ENCODE measurements around the gene LRP11.
"Not testable (repeated sequence)": the region's sequence is repeated elsewhere in the genome, so short reads cannot be mapped to it uniquely, and the experiment has no call there.

LRP11 gene

DNA sequence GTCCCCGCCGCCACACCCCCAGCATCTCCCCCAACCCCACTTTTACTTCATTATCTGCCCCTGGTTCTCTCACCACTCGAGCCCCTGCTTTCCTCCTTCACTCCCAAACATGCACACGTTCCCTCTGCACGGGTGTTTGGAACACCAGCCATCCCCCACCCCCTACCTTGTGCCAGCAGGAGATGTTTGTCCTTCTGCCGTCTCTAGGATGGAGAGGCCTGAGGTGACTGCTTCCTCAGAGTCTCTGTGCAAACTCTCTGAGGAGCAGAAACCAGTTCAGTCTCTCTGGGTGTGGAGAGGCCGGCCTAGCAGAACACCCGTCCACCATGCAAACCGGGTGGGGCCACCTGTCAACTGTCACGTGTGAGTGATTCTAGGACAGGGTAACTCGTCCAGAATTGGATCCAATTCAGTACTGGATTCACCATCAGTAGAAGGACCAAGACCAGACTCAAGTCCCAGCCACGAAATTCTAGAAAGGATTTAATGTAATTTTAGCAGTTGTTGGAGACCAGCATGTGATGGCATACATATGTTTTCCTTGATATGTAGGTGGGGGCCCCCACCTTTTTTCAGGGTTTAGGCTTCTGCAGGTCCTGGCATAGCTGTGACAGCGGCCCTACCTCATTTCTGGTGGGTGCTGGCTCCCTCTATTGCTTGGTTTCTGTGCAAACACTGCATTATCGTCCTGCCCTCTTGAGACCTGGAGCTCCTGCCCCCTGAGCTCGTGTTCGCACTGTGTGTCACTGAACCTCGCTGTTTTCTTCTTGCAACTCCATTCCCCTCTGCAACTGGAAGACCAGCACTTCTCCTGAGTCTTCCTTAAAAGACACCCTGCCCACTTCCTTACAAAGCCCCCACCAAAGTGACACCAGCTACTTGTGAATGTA lies 33.9 kb upstream of the LRP11 start, which contains the start of gene RAET1E:
Gene RAET1E, minus strand, starts transcription at position 259 of the 890 bp plus-strand sequence. CDS start 7,212 bp downstream, outside the sequence.
- no peak for DNase-seq (ENCODE audit: low read depth in 2 of 2)

DNA sequence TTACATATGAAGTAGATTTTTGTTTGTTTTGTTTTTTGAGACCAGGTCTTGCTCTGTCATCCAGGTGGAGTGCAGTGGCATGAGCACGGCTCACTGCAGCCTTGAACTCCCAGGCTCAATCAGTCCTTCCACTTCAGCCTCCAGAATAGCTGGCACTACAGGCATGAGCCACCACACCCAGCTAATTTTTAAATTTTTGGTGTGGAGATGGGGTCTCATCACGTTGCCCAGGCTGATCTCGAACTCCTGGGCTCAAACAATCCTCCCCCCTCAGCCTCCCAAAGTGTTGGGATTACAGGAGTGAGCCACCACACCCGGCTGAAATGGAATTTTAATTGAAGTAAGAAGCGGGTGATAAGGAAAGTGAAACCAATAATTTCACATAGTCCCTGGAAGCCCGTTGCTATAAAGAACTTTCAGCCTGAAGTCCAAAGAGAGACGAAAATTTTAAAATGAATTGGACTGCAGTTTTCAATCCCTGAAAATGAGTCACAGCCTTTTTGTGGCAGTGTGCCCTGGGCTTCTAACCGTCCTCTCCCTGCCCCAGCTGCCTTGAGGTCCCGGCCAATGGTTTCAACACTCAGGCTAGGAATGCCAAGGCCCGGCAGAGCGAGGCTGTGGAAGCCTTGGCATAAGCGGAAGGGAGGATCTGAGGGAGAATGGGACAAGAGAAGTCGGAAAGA lies 33.0 kb upstream of the LRP11 start:
- no peak for DNase-seq (ENCODE audit: low read depth in 2 of 2)

DNA sequence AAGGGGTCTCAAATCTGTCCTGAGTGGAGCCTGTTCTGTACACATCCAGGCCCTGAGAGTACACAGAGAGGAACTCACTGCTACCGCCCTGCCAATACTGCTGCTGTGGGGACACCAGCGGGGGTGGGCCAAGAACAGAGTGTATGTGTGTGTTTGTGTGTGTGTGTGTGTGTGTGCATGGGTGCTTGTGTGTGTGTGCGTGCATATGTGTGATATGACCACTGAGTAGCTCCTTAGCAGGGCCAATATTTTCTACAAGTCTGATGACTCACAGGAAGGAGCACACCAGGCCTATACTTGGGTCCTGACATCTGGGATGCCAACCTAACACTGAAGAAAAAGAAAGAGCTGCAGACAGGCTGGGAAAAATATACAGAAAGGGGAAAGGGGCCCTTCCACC lies 32.3 kb upstream of the LRP11 start:
- DNase-seq (ENCODE audit: low read depth in 2 of 2) = no peak

DNA sequence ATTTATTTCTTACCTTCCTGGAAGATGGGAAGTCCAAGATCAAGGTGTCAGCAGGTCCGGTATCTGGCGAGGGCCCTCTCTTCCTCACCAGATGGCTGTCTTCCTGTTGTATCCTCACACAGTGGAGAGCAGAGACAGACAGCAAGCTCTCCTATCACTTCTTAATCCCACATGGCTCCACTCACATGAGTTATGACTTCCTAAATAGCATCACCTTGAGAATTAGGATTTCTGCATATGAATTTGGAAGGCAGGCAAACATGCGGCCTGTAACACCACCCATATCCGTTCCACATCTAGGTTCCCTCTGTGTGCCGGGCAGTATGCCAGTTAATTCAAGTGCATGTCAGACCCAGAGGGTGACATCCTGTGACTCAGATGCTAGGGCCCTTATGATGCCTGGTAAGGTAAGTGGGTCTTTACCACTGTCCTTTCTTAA lies 31.7 kb upstream of the LRP11 start:
- no peak for DNase-seq (ENCODE audit: low read depth in 2 of 2)

DNA sequence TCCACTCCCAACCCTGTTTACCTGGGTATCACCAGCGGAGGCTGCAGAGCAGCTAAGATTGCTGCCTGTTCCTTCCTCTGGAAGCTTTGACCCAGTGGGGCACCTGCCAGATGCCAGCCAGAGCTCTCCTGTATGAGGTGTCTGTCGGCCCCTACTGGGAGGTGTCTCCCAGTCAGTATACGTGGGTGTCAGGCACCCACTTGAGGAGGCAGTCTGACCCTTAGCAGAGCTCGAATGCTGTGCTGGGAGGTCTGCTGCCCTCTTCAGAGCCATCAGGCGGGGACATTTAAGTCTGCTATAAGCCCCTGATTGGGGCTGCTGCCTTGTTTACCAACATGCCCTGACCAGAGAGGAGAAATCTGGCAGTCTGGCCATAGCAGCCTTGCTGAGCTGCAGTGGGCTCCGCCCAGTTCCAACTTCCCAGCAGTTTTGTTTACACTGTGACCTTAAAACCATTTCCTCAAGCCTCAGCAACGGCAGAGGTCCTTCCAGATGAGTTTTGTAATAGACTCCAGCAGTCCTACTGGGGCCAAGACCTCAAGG lies 31.0 kb upstream of the LRP11 start:
- no peak for DNase-seq (ENCODE audit: low read depth in 2 of 2)

DNA sequence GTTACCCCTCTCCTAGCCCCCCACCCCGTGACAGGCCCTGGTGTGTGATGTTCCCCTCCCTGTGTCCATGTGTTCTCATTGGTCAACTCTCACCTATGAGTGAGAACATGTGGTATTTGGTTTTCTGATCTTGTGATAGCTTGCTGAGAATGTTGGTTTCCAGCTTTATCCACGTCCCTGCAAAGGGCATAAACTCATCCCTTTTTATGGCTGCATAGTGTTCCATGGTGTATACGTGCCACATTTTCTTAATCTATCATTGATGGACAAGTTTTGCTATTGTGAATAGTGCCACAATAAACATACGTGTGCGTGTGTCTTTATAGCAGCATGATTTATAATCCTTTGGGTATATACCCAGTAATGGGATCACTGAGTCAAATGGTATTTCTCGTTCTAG lies 27.7 kb upstream of the LRP11 start:
- DNase-seq (ENCODE audit: low read depth in 2 of 2) = not testable (repeated sequence)

DNA sequence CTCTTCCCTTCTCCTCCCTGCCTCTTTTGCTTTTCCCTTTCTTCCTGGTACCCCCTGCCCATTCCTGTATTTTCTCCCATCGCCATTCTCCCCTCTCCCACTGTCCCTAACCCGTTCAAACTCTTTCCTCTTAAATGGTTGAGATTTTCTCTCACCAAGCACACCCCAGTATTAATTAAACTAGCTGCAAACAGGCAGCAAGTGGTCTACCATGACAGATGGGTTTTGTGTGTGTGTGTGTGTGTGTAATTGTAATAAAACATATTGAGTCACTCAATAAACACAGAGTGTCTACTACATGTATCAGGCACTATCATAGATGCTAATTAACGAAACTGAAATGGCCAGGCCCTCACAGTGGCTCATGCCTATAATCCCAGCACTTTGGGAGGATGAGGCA lies 27.1 kb upstream of the LRP11 start:
- no peak for DNase-seq (ENCODE audit: low read depth in 2 of 2)

DNA sequence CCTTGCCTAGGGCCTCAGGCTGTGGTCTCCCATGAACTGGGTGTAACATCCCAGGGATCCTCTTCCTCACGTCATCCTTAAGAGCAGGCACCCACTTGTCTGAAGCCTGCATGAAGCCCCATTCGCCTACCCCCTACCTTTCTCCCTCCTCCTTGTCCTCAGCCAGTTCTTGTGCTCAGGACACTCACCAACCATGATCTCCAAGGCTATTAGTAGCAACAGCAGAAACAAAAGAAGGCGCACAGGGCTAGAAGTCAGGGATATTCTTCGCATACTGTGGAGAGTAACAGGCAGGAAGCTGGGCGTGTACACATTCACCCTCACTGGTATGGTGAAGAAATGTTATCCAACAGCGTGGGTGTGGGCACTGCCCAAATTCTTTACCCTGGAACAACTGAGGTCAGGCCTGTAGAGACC lies 26.5 kb upstream of the LRP11 start:
- no peak for DNase-seq (ENCODE audit: low read depth in 2 of 2)

DNA sequence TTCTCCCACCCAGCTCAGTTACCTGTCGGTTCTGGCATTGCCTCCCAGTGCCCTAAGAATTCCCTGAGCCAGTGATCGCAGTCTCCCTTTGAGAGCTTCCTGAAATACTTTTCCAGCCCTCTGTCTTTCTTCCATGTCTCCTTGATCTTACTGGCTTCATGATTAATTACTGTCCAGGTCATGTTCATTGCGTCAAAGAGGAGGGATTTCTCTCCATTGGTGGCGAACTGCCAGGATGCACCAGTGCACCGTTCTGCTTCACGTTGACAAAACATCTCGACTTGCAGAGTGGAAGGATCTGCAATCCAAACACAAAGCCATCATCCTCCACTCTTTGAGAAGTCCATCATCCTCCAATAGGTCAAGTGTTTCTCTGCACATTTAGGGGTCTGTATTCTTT lies 25.2 kb upstream of the LRP11 start:
- DNase-seq (ENCODE audit: low read depth in 2 of 2) = no peak

DNA sequence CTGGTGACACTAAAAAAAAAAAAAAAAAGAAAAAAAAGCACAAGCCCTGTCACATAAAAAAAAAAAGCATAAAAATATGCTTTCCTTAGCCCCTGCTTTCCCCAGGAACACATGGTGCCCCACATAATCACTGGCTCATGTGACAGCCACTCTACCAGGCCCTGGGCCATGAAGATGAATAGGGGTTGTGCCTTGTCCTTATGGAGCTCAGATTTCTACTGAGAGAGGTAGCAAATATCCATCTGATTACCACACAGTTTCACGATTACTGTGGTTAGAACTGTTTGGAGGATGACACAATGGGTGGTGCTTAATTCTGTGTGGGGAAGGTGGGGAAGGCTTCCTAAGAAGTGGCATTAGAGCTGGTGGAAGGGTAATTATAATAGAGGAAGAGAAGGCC lies 24.5 kb upstream of the LRP11 start:
- DNase-seq (ENCODE audit: low read depth in 2 of 2) = no peak

DNA sequence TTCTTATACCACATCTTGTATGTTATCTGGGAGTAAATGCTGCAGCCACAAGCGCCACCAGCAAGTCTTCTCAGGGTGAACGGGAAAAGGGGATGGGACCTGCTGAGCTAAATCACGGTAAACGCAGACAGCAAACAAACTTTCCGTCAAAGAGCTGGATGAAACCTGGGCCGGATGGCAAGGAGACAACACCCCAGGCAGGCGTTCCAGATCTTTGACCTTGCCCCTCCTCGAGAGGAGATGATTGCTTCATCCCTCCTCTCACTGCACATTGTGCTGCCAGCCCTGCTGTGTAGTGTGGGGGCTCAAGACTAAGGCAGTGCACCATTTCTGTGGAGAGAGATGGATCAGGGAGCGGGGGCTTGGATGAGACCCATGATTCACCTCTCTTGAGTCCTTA lies 23.9 kb upstream of the LRP11 start:
- DNase-seq (ENCODE audit: low read depth in 2 of 2) = no peak

DNA sequence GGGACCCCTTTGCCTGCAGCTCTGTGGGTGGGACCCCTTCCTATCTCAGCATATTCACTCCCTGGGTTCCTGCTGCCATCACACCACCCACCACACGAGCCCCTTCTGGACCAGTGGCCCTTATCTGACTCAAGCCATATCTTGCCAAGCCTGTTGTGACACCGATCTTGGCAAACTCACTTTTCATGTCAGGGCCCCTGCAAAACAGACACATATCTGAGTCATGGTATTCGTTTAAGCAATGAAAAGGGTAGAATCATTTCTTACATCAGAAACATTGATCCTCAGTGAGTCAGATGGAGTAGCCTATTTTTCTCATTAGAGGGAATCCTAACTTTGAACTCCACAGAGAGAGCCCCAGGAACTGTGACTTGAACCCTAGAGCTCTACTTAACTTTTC lies 23.2 kb upstream of the LRP11 start:
- DNase-seq (ENCODE audit: low read depth in 2 of 2) = no peak

DNA sequence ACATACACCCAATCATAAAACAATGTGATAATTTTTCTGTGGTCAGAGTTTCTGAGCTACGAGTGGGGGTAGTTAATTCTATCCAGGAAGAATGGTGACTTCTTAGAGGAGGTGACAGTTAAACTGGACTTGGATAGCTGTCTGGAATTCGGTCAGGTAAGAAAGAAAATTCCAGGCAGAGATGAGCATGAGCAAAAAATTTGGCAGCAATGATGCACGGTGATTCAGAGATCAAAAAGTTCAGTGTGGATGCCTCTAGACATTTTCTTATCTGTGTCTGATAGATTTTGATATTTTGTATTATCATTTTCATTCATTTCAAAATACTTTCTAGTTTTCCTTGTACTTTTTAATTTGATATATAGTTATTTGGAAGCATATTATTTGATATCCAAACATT lies 21.7 kb upstream of the LRP11 start:
- no peak for DNase-seq (ENCODE audit: low read depth in 2 of 2)

DNA sequence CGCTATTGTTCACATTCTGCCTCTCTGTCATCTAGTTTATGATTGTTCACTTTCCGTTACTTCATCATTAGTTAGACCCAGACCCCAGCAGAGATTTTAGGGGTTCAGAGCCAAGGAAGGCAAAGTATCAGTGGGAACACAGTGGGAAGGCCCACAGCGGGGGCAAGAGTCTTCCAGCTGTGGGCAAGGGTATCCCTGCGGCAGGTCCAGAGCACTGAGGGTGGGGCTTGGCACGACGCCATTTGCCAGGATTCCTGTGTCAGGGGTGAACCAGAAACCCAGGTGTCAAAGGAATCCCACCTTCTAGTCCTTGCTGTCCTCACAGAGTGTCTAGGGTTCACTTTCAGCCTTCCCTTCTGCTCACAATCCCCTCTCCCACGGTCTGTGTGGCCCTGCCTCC lies 20.5 kb upstream of the LRP11 start:
- DNase-seq (ENCODE audit: low read depth in 2 of 2) = no peak

DNA sequence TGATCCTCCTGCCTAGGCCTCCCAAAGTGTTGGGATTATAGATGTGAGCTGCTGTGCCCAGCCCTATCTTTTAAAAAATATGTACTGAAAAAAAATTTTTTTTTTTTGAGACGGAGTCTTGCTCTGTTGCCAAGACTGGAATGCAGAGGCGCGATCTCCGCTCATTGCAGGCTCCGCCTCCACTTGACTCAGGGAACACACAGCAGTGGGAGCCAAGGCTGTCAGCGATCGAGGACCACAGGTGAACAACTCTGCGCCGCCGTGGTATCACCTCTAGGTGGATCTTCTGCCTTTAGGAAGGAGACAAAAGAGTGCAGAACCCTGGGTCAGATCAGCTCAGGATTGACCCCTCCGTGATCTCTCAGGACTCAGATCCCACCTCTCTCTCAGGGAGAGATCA lies 20.1 kb upstream of the LRP11 start:
- DNase-seq (ENCODE audit: low read depth in 2 of 2) = no peak

DNA sequence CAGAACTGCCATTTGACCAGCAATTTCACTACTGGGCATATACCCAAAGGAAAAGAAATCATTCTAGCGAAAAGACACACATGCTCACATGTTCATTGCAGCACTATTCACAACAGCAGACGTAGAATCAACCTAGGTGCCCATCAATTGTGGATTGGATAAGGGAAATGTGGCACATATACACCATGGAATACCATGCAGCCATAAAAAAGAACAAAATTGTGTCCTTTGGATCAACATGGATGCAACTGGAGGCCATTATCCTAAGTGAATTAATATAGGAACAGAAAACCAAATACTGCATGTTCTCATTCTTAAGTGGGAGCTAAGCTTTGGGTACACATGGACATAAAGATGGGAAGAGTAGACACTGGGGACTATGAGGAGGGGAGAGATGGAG lies 17.7 kb upstream of the LRP11 start:
- no peak for DNase-seq (ENCODE audit: low read depth in 2 of 2)

DNA sequence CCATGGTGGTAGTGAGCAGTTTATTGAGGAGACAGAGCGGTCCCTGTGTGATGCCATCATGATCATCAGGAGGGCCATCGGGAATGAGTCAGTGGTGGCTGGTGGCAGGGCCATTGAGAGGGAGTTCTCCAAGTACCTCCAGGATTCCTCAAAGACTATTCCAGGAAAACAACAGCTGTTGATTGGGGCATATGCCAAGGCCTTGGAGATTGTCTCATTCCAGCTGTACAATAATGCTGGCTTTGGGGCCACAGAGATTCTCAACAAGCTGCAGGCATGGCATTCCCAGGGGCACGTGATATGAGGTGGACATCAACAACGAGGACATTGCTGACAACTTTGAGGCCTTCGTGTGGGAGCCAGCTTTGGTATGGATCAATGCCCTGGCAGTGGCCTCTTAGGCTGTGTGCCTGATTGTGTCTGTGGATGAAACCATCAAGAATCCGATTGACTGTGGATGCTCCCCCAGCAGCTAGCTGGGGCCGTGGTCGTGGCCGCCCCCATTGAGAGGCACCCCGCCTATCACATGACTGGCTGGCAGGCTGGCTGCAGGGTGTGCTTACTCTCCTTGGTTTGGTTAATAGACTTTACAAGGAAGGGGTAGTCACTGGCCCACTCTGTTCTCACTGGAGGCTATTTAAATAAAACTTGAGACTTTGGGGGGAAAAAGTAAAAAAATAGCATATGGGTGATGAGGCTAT lies 17.1 kb upstream of the LRP11 start:
- no peak for DNase-seq (ENCODE audit: low read depth in 2 of 2)

DNA sequence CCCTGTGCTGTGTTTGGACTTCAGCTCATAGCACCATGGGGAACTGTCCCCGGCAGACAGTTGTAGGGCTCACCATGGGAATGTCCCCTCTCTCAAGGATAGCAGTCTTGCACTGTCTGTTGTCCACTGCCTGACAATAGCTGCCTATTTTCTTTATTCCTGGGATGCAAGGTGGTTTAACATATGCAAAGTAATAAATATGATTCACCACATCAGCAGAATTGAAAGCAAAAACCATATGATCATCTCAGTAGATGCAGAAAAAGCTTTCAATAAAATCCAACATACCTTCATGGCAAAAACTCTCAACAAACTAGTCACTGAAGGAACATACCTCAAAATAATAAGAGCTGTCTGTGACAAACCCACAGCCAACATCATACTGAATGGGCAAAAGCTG lies 13.5 kb upstream of the LRP11 start:
- DNase-seq (ENCODE audit: low read depth in 2 of 2) = no peak

DNA sequence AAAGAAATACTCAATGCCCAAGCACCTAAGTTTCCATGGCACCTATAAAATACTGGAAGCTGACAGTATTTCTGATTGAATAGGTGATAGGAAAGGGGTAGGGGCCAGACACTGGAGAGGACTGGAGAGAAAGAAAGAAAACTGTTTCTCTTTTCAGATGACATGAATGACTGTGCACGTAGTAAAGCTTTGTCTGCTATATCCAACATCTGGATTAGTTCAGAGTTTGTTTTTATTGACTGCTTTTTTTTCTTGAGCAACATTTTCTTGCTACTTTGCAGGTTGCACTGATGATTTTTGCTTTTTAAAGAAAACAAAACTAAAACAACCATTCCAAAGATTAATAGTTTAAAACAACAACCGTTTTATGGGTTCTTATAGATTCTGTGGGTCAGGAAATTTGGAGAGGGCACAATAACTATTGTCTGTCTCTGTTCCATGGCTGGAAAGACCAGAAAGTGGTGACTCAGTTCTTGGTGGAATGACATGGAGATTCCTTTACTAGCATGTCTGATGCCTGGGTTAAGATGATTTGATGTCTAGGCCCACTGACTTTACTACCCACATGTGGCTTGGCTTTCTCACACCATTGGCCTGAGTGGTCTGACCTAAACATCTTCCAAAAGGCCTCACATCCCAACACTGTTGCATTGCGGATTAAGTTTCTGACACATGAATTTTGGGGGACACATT lies 12.2 kb upstream of the LRP11 start:
- no peak for DNase-seq (ENCODE audit: low read depth in 2 of 2)

DNA sequence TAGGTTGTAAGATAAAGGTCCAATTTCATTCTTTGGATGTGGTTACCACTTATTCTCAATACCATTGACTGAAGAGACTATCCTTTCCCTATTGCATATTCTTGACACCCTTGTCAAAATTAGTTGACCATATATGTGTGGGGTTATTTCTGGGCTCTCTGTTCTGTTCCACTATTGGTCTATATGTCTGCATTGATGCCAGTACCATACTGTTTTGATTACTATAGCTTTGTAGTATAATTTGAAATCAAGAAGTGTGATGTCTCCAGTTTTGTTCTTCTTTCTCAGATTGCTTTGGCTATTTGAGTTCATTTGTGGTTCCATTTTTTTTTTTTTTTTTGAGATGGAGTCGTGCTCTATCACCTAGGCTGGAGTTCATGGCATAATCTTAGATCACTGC lies 8.1 kb upstream of the LRP11 start:
- no peak for DNase-seq (ENCODE audit: low read depth in 2 of 2)

DNA sequence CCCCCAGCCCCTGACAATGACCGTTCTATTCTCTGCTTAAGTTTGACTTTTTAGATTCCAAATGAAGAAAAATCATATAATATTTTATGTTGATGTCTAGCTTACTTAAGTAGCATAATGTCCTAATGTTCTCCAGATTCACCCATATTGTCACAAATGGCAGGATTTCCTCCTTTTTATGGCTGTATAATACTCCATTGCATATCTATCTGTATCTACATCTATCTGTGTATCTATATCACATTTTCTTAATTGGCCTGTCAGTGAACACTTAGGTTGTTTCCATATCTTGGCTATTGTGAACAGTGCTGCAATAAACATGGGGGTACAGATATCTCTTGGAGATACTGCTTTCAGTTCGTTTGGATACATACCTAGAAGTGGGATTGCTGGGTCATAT lies 7.0 kb upstream of the LRP11 start:
- no peak for DNase-seq (ENCODE audit: low read depth in 2 of 2)
